ENCODE measurements around the gene TMEM255B.
"Not testable (repeated sequence)": the region's sequence is repeated elsewhere in the genome, so short reads cannot be mapped to it uniquely, and the experiment has no call there.

TMEM255B gene

DNA sequence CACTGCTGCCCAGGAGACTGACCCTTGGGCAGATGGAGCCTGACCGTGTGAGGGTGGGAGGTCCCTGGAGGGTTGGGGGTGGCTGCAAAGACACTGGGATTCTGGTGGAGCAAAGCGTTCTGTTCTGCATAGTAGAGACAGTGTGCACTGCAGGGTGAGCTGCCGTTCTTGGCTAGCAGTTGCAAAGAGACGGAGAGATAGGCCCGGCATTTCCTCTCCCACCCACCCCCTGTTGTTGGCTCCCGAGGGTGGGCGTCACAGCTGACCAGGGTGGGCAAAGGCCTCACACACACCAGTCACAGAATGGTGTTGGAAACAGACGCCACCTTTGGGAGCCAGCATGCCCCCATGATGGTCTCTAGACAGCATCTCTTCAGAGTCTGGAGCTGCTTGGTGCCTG is 11.4 kb downstream of the TMEM255B start:
- no peak for DNase-seq

DNA sequence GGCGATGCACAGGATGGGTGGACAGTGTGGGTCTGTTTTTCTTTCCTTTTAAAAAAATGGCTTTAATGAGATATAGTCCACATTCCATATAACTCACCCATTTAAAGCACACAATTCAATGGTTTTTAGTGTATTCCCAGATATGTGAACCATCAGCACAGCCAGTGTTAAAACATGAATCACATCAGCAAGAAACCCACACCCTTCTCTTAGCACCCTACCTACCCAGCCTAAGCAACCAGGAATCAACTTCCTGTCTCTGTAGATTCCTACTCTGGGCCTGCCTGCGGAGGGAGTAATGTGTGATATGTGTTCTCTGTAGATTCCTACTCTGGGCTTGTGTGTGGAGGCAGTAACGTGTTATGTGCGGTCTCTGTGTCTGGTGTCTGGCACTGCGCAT is 11.9 kb downstream of the TMEM255B start:
- no peak for DNase-seq

DNA sequence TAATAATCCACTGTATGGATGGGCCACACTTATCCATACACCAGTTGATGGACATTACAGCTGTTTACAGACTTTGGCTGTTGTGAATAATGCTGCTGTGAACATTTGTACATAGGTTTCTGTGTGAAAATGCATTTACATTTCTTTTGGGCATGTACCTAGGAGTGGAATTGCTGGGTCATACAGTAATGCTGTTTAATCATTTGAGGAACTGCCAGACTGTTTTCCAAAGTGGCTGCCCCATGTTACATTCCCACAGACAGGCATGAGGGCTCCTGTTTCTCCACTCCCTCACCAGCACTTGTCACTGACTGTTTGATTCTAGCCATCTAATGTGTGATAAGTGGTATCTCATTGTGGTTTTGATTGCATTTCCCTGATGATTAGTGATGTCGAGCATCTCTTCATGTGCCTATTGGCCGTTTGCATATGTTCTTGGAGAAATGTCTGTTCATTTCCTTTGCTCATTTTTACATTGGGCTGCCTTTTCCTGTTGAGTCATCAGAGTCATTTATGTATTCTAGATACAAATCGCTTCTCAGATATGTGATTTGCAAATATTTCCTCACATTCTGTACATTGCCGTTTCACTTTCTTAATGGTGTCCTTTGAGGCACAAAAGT is 12.8 kb downstream of the TMEM255B start:
- DNase-seq, result no peak

DNA sequence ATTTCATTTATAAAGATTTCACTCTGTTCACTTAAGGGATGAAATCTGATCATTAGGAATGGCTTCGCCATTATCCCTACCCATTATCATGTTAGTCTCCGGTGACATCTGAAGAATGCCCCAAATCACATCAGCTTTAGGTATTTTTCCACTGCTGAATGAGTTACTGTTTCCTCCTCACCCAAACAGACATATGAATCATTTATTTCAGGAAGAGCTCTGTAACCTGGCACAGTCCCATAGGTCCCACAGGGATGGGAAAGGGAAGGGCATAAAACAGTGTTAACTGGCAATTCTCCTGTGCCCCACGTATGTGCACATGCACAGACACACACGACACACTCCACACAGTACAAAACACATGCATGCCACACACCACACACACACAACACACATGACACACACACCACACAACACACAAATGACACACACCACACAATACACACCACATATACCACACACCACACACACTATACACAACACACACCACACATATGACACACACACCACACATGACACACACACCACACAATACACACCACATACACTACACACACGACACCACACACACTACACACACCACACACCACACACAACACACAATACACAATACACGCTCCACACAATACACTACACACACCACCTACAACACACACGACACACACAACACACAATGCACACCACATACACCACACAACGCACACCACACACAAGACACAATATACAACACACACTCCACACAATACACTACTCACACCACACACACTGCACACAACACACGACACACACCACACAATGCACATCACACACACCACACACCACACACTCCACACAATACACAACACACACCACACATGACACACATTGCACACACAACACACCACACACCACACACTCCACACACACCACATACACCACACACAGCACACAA is 15.4 kb downstream of the TMEM255B start:
- peak; percentile 32 for DNase-seq

DNA sequence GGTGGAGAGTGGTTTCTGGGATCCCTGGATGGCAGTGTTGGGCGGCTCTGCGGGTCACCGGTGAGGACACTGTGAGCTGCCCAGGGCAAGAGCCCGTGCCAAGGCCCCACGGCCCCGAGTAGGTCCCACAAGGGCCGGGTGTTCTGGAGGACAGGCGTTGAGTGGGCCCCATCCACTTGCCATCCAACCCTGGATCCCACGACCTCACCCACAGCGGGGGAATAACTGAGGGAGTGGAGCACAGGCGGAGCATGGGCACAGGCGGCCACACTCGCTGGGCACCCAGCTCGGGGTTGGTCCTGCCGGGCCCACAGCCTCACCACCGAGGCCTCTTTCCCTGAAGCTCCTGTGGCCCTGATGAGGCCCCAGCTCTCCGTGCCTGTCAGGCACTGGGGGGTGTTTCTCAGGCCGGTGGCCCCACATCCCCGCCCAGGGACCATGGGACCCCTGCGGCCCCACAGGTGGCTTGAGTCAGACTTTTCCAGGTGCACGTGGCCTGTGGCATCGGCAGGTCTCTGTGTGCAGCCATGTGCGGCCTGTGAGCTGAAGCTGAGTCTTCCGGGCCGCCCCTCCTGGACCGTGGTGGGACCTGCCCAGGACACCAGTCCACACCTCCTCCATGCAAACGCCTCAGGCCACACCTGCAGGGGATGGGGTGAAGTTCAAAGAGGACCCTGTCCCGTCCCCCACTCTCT is 16.6 kb downstream of the TMEM255B start:
- no peak for DNase-seq

DNA sequence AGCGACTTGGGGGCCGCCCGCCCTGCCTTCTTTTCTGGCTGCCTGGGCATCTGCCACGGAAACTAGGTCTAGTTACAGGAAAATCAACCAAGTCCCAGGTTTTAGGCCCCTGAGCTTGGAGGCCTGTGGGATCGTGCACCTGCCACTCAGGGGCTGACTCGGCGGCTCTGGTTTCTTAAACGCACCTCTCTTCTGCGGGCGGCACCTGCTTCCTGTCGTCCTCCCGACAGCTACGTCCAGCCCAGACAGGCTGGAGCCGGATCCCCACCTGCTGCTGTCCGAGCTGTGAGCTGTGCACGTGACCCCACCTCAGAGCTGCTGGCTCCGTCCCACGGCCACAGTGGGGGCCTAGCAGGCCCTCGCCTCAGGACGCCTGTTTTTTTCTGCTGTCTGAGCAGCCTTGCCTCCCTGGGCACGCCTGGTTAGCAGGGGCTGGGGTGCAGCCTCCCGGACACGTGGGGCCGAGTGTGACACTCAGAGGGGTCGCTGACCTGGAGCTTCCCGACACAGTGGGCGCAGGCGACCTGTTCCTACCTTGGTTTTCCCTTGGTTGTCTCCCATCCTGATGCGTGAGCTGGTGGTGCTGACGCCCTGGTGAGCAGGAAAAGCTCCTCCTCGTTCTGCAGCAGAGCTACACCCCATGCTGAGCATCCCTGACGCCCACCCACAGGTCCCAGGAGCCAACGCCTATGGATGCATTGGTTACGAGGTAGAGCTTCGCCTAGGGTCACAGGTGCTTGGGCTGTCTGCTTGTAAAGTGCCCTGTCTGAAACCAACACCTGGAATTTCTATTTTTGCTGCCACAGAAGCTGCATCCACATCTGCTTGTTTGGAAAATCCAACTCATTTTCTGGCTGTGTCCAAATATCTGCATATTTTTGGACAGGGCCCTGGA is 17.5 kb downstream of the TMEM255B start:
- no peak for DNase-seq

DNA sequence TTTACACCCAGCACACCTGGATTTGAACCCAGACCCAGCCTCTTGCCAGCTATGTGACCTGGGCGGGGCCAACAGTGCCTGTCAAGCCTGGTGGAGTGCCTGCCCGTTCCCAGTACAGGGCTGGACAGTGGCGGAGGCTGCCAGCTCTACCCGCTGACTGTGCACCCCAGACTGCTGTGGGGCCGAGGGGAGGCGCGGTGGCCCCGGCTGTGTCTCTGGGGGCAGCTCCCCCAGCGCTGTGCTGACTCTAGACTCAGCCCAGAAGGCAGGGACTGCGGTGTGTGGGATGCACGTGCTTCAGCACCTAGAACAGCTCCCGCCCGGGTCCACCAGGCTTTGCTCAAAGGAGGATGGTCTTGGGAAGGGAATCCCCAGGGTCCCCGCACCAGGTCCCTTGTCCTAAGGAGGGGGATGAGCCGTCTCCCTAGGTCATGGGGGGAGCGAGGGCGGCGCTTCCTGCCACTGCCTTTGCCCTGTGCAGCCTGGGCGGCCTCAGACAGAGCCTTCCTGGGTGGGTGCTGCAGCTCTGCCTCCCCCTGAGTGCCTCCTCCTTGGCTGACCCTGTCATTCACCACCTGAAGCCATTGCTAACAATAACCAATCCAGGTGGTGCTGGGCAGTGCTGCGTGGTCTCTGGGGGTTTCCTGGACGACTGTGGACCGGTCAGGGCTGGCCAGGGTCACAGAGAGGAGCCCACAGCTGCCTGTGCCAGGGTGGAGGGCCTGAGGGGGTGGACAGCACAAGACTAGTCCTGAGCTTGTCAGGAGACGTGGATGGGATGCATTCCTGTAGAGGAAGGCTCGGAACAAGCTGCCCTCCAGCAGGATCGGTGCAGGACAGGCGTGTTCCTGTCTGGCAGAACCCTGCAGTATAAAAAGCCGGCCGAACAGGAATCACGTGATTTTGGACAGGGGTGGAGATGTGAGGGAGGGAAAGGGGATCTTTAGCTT is 18.6 kb downstream of the TMEM255B start:
- DNase-seq, result no peak

DNA sequence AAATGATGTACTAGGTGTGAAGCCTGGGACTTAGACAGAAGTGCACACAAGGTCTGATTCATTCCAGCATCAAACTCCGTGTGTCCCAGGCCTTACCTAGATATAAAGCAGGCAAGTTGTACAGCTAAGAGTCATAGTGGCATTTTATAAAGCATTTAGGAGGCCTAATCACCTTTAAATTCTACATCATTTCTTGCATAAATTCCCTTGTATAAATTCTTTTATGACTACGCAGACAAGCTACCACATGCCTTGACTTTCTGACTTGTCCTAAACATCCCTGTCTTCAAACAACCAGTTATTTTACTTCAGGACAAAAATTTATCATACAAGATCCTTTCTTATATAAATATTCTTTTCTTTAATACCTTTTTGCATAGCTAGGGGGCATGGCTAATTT is 22.5 kb downstream of the TMEM255B start:
- DNase-seq, result no peak

DNA sequence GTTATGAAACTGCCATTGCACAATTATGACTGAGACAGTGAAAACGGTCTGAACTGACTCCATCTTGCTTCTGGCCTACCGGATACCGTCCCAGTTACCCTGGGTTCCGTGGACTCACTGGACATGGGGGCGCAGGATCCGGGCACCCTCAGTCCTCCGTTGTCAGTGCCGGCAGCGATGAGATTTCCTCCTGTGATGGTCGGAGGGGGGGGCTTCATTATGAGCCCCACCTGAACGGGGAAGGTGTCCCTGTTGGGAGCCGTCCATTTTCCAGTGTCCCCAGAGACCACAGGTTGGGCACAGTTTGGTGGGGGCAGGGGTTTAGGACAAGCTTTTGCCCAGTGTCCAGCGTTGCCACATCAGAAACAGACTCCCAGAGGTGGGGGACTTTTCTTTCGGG is 23.4 kb downstream of the TMEM255B start:
- no peak for DNase-seq

DNA sequence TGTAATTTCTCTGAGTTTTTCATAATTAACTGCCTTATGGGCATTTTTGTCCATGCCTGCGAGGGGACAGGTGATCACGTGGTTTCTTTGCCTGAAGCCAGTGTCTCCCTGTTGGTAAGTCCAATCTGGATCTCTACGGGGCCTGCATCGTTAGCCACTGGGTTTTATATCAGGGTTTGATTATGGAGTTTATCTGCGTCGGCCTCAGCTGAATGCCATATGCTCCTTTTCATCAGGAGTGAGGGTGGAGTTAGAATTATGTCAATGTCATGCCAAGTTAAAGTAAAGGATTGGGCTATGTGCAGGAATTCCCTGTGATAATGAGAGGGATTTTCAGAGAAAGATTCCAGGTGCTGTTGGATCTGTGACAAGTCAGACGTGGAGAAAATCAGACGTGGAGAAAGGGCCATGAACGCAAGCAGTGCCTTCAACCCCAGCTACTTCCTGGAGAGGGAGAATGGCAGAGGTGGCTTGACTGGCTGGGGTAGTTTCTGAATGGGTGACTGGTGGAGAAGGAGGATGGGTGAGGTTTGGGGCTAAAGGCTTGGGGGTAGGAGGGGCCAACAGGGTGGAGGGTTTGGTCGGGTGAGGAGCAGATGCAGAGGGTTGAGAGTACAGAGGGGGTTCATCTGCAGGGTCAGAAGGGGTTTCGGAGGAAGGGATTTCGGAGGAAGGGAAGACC is 24.3 kb downstream of the TMEM255B start:
- no peak for DNase-seq

DNA sequence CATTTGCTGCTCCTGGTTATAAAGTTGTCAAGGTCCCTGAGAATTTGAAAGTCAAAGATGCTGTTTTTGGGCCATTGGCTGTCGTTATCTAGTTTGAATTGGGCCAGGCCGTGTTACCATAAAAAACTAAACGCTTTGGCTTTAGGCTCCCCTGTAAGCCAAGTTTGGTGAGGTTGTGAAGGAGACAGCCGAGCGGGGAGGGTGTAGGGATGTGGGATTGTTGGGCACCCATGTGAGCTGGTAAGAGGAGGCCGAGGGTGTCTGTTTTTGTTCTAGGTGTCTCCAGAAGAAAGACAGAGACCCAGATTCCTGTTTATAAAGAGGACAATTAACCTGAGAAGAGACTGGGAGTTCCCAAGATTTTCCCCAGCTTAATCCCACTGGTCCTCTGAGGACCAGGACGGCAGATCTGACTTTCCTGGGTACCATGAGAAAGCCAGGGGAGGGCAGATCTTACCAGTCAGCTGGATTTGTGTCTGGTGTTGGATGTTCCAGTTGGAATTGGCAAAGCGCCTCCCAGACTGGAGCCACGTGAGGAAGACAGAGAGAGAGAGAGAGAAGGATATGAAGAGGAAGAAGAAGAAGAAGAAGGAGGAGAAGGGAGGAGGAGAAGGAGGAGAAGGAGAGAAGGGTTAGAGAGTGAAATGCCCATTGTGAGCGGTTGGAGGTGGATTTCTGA is 25.1 kb downstream of the TMEM255B start:
- DNase-seq, result no peak

DNA sequence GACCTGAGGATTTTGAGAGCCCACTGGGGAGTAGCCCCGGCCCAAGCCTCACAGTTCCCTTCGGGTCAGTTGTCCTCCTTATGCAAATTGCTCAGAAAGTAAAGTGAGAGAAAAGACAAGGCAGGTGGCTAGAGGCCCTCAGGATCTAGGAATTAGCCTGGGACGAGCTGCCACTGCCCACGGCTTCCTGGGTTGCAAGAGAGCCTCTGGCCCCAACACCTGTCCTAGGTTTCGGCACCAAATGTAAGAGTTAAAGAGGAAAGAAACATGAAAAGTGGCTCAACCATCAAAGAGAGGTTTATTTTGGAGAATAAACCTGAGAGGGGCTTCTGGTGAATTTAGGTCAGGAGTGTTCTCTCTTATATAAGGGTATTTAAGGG is 25.6 kb downstream of the TMEM255B start:
- DNase-seq, result no peak

DNA sequence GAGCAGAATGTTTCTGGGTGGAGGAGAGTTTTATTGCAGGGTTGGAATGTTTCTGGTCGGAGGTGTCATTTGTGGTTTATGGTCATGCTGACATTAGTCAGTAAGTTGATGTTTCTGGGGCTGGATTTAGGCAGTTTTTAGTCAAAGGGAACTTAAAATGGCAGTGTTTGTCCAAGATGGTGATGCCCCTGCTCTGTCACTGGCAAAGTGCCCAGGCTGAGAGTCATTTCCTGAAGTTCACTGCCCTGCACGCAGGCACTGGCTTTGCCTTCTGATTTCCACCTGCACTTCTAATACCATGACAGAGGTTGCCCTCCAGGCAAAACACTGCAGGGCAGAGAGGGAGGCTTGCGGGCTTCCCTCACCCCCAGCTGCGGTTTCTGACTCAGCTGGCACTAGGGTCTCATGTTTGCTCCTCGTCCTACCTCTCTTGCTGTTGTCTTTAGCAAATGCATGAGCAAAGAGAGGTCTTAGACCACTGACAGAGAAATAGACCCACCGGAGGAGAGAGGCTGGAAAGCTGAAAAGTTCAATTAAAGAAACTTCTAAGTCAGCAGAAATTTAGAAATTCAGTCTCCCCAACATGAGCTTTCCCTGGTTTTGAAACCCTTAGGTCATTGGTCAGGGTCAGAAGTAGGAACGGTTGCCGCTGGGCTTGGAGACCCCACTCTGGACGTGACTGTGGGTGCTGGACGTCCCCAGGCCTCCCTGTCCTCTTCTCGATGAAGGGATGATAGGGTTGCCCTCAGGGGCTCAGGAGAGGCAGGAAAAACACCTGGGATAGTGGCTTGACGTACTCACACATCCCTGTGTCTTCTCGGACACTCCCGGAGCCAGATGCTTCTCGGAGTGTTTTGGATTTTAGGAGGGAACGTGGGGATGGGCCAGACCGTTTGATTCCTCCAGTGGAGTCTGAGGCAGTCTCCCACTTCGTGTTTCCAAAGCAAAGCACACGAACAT is 26.3 kb downstream of the TMEM255B start:
- peak; percentile 44 for DNase-seq

DNA sequence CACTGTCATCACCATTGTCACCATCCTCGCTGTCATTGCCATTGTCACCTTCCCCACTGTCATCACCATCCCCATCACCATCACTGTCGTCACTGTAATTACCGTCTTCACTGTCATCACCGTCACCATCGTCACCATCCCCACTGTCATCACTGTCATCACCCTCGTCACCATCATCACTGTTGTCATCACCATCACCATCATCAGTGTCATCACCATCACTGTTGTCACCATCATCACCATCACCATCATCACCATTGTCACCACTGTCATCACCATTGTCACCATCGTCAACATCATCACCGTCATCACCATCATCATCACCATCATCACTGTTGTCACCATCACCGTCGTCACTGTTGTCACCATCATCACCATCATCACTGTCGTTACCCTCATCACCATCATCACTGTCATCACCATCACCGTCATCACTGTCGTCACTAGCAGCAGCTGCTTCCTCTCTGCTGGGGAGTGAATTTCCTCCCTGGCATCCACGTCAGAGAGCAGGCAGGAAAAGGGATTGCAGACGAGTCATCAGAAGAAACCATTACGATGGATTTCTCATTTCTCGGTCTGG is 27.3 kb downstream of the TMEM255B start:
- peak; percentile 21 for DNase-seq

DNA sequence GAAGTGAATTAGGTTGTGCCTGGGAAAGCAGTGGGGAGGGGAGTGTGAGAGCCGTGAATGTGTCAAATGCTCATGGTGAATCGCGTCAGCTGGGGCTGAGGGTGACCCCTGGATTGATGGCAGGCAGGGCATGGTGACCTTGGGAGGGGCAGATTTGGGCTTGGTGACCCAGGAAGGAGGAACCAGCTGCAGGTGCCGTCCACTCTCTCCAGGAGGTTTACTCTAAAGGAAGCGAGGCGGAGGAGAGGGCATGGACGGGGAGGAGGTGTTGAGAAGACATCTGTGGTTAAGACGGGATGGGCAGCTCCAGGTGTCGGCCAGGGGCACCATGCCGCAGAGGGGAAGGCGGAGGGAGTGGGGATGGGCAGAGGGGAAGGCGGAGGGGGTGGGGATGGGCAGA is 28.7 kb downstream of the TMEM255B start:
- DNase-seq, result no peak

DNA sequence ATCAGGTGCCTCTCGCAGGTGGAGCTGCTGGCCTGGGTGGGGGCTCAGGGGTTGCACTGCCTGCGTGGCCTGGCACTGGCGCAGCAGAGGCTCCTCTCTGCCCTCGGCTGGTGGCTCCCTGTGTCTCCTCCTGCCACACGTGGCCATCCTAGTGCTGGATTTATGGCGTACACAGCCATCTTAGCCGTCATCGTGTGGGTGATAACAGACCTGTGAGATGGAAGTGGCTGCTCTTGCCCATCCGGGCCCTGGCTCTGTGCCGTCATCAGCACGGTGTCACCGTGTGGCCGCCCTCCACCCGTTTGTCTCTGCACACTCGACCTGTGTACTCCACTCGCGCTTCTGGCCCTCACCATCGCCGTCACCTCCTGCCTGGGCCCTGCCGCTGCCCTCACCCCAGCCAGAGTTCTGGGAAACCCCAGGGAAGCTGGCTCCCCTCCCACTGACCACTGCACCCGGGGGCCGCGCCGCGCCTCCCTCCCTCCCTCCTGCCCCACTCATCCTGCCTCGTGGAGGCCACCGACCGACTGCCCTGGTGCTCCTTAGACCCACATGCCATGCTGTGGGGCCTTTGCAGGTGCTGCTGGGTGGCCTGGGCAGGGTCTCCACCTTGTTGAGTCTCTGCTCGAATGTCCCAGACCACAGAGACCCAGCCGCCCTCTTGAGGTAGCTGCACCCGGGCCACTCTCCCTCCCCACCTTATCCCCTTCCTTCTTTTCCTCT is 29.5 kb downstream of the TMEM255B start:
- no peak for DNase-seq

DNA sequence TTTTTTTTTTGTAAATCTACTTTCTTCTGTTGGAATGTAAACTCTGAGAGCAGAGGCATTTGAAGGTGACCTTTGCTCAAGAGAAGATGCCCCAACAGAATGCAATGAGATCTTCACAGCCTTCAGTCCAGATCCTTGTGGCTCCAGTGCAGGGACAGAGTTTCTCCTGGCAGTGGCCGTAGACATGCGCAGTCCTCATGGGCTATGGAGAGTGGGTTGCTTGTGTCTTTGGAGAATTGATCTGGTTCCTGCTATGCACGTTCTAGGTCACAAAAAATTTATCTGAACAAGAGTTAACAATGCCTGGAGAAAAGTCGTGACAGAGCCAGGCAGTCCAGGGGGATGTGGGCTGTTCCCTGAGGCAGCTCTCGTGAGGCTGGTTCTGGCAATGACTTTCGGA is 30.1 kb downstream of the TMEM255B start:
- DNase-seq, result no peak

DNA sequence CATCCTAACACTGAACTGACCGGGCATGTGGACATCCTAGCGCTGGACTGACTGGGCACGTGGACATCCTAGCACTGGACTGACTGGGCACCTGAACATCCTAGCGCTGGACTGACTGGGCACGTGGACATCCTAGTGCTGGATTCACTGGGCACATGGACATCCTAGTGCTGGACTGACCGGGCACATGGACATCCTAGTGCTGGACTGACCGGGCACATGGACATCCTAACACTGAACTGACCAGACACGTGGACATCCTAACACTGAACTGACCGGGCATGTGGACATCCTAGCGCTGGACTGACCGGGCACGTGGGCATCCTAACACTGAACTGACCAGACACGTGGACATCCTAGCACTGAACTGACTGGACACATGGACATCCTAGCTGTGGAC is 30.9 kb downstream of the TMEM255B start:
- not testable (repeated sequence) for DNase-seq
